HG03439 (cell line): ENCODE results near the gene ZNF398.
"Not testable (repeated sequence)": the region's sequence is repeated elsewhere in the genome, so short reads cannot be mapped to it uniquely, and the experiment has no call there.

Experiments
- ATAC-seq: cut with Tn5 transposase; IDR thresholded peaks from one replicate; pipeline ENCODE4 v1.9.1; 2021; ENCODE audit warnings: mild to moderate bottlenecking, moderate library complexity; ENCODE audit not compliant: unreplicated experiment

The ZNF398 gene, protein sequence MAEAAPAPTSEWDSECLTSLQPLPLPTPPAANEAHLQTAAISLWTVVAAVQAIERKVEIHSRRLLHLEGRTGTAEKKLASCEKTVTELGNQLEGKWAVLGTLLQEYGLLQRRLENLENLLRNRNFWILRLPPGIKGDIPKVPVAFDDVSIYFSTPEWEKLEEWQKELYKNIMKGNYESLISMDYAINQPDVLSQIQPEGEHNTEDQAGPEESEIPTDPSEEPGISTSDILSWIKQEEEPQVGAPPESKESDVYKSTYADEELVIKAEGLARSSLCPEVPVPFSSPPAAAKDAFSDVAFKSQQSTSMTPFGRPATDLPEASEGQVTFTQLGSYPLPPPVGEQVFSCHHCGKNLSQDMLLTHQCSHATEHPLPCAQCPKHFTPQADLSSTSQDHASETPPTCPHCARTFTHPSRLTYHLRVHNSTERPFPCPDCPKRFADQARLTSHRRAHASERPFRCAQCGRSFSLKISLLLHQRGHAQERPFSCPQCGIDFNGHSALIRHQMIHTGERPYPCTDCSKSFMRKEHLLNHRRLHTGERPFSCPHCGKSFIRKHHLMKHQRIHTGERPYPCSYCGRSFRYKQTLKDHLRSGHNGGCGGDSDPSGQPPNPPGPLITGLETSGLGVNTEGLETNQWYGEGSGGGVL

DNA sequence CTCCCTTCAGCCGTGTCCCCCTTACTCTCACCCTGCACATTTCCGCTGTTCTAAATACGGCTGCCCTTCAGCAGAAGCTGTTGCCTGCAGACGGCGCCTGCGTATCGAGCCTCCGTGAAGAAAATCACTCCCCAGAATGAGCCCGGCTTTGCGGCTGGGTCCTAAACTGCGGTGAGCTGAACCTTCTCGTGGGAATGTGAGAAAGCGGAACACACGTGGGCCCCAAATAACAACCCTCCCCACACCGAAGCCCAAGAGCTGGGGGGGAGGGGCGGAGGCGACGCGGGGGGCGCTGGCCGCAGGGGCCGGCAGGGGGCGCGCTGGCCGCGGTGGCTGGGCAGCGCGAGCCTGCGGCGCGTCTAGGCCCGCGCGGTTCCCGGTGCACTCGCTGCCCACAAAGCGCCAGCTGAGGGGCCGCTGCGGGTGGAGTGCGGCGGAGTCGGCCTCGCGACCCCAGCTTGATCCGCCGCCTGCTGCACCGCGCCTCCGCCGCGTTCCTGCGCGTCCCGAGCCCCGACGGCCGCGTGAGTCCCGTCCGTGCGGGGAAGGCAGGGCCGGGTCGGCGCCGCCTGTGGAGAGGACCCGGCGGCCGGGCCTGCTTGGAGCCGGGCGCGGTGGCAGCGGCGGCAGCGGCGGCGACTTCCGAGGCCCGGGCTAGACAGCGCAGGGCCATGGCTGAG lies at the start of gene ZNF398:
ZNF398 (plus strand) TSS at position 382 of the 680 bp plus-strand sequence; CDS start at position 672, 290 bp downstream.
- ATAC-seq = peak; percentile 78

GRCh38 chr7:149099058-149099457 lies 48.2 kb upstream of the ZNF398 start:
- ATAC-seq = no peak

DNA sequence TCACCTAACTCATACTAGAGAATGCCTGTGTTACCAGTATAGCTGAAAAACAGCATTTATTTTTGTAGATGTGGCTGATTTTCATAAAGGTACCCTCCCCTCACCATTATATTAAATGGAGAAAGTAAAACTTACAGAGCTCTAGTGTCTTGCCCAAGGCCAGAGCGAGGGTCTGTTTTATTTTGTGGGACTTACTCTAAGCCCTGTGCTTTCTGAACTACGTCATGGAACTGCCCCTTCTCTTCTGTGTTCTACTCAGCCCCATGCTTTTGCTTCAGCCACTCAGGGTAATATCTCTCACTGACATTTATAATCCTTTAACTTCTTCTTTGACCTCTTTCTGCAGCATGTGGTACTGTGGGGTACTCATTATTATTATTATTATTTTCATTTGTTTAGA lies 46.4 kb upstream of the ZNF398 start:
- no peak for ATAC-seq

- ATAC-seq = no peak
Observed at GRCh38 chr7:149102666-149103065, 44.6 kb upstream of the ZNF398 start.

- no peak for ATAC-seq
Observed at GRCh38 chr7:149103424-149103823, 43.8 kb upstream of the ZNF398 start.

GRCh38 chr7:149104214-149104613 lies 43.0 kb upstream of the ZNF398 start:
- no peak for ATAC-seq

DNA sequence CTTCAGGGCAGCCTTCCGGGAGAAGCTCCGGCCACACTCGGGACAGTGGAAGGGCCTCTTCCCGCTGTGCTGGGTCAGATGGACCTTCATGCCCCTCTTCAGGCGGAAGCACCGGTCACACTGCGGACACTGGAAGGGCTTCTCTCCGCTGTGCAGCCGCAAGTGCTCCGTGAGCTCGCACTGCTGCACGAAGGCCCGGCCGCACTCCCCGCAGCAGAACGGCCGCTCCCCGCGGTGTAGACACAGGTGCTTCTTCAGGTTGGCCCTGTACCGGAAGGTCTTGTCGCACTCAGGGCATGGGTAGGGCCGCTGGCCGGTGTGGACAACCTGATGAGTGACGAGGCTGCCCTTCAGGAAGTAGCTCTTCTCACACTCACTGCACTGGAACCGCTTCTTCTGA lies 42.5 kb upstream of the ZNF398 start:
- ATAC-seq = no peak

DNA sequence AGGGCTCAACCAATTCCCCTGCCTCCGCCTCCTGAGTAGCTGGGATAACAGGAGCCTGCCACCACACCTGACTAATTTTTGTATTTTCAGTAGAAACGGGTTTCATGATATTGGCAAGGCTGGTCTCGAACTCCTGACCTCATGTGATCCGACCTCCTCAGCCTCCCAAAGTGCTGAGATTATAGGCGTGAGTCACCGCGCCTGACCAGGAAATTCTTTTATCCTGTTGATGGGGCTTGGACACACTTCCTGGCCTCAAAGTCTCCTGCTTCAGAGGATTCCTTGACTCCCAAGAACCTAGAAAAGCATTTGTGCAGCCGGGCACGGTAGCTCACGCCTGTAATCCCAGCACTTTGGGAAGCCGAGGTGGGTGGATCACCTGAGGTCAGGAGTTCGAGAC lies 37.3 kb upstream of the ZNF398 start:
- ATAC-seq = no peak

GRCh38 chr7:149125189-149125862 lies 21.9 kb upstream of the ZNF398 start:
- ATAC-seq = no peak

- peak; percentile 88 for ATAC-seq
Observed at GRCh38 chr7:149125863-149126661, 21.2 kb upstream of the ZNF398 start, which contains the start of gene ZNF425. Gene ZNF425, minus strand, starts transcription at chr7:149126324. Its CDS starts 111 bp downstream, at chr7:149126213.

DNA sequence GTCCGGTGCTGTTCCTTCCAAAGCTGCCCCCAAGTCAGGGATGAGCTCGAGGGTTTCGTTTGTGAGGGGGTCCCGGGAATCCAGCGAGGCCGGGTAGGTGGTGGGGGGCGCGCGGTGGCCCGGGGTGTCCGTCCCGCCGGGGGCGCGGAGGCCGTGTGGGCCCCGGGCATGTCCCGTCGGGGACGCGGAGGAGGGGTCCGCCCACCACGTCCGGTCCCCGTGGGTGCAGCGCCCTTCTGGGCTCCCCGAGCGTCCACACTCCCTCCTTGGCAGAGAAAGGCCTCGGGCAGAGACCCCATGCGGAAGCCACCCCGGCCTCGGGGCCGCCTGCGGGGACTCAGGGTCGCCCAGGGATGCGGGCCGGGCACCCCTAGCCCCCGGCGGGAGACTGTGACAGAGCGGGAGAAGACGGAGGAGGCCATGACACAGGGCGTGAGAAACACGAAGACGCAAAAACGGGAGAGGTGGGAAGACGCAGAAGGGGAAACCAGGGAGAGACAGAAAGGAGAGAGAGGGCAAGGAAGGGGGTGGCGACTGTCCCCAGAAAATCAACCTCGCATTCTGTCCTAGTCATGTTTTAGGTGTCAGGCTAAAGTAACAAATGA lies 20.5 kb upstream of the ZNF398 start:
- ATAC-seq = peak; percentile 54

DNA sequence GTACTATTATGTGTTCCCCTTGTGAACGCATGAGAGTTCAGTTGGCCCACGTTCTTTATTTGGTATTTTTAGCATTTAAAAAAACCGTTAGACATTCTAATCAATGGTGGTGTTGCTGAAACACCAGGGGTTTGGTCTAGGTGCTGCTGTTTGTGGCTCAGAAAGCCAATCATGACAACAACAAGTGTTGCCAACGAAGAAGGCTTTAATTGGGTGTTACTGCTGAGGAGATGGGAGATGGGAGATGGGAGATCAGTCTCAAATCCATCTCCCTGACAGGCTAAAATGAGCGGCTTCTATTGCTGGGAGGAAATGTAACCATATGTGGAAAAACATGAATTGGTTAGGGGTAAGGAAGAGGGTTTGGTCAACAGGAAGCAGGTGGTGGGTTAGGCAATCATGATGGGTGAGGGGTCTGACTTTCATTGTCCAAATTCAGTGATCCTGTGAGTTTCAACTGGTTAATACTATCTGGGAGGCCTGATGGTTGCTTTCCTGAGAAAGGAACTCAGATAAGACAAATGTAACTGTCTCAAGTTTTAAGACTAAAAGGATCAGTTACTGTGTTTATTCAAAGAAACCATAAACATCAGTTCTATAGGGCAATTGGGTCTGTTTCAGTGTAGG lies 16.6 kb upstream of the ZNF398 start:
- ATAC-seq = no peak

DNA sequence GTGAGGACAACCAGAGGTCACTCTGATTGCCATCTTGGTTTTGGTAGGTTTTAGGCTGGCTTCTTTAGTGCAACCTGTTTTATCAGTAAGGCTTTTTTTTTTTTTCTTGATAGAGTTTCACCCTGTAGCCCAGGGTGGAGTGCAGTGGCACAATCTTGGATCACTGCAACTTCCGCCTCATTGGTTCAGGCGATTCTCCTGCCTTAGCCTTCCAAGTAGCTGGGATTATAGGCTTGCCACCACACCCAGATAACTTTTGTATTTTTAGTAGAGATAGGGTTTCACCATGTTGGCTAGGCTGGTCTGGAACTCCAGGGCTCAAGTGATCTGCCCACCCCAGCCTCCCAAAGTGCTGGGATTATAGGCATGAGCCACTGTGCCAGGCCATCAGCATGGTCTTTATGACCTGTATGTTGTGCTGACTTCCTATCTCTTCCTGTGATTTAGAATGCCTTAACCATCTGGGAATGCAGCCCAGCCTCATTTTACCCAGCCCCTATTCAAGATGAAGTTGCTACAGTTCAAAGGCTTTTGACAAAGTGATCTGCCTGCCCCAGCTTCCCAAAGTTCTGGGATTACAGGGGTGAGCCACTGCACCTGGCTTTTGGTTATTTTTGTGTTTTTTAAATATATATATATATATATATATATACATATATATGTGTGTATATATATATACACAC lies 14.1 kb upstream of the ZNF398 start:
- no peak for ATAC-seq

GRCh38 chr7:149136118-149136517 lies 11.1 kb upstream of the ZNF398 start:
- ATAC-seq = no peak

- no peak for ATAC-seq
Observed at GRCh38 chr7:149140831-149141230, 6.4 kb upstream of the ZNF398 start.

DNA sequence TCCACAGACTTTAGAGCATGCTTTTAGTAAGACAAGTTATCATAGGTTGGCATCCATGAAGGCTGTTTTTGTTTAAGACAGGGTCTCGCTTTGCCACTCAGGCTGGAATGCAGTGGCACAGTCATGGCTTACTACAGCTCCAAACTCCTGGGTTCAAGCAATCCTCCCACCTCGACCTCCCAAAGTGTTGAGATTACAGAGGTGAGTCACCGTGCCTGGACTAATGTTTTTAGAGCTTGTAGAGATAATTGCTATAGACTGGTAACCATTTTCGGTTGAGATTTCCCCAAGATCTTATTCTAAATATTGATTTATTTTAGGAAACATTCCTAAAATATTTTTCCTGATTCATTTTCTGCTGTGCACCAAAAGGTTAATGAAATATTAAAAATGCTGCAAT lies 5.4 kb upstream of the ZNF398 start:
- ATAC-seq = no peak

GRCh38 chr7:149144436-149144922 lies 2.8 kb upstream of the ZNF398 start:
- ATAC-seq = not testable (repeated sequence)

DNA sequence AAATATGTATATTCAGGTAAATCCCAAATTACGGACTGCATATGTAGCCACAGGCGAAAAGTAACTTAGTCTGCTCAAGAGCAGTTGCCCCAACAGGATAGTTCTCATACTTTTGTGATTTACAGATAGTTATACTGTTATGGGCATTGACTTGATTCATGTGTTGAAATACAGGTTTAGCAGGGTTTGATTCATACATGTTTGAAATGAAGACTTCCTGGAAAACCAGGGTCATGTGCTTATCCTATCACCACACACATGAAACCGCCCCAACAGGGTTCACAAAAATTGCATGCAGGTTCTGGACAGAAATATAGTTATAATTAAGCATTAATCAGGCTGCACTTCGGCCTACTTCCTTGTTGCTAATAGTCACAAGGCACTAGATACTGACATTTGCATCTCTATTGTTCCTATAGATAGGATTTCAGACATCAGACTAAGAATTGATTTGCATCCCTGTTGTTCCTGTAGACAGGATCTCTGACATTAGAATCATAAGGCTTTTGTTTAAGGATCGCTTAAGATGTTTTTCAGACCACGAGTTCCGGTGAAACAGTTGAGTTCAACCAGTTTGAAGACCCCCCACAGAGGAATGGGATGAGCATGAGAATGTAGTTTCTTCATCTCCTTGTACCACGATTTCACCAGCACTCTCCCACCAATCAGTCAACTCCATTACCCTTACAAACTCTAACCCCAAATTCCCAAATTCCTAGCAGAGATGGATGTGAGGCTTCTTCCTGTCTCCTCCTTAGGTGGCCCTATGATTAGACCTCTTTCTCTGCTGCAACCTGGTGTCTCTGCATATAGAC lies 2.0 kb upstream of the ZNF398 start:
- ATAC-seq = no peak
